GM19468 (cell line): Measurements from ENCODE around the gene CCDC68.

Experiments
- ATAC-seq: cut with Tn5 transposase; IDR thresholded peaks from one replicate; pipeline ENCODE4 v1.9.1; 2021; ENCODE audit warnings: mild to moderate bottlenecking, moderate library complexity, moderate number of reproducible peaks; ENCODE audit not compliant: unreplicated experiment; ENCODE audit errors: extremely low read depth

The CCDC68 gene

GRCh38 chr18:54961868-54962267 lies 2.6 kb upstream of the CCDC68 start:
- no peak for ATAC-seq

- no peak for ATAC-seq
These were observed 1.8 kb upstream of the CCDC68 start for GRCh38 chr18:54961016-54961423.

GRCh38 chr18:54960197-54960596 lies 936 bp upstream of the CCDC68 start:
- no peak for ATAC-seq

GRCh38 chr18:54957996-54958395 lies 1.3 kb downstream of the CCDC68 start:
- ATAC-seq = no peak

- ATAC-seq = no peak
These were observed 1.9 kb downstream of the CCDC68 start for GRCh38 chr18:54957296-54957832.

GRCh38 chr18:54956506-54956905 lies 2.8 kb downstream of the CCDC68 start:
- no peak for ATAC-seq

- no peak for ATAC-seq
These were observed 7.2 kb downstream of the CCDC68 start for GRCh38 chr18:54952026-54952425.

- no peak for ATAC-seq
These were observed 9.0 kb downstream of the CCDC68 start for GRCh38 chr18:54950221-54950620.

- ATAC-seq = no peak
These were observed 9.7 kb downstream of the CCDC68 start for GRCh38 chr18:54949588-54949987.

GRCh38 chr18:54948350-54948837 lies 10.9 kb downstream of the CCDC68 start:
- no peak for ATAC-seq

- ATAC-seq = no peak
These were observed 12.2 kb downstream of the CCDC68 start for GRCh38 chr18:54947091-54947490.

- ATAC-seq = peak; percentile 24
These were observed 13.1 kb downstream of the CCDC68 start for GRCh38 chr18:54946149-54946581.

- no peak for ATAC-seq
These were observed 13.6 kb downstream of the CCDC68 start for GRCh38 chr18:54945576-54946125.

- ATAC-seq = no peak
These were observed 16.7 kb downstream of the CCDC68 start for GRCh38 chr18:54942569-54942968.

- ATAC-seq = no peak
These were observed 17.1 kb downstream of the CCDC68 start for GRCh38 chr18:54942144-54942543.

GRCh38 chr18:54939361-54939917 lies 19.8 kb downstream of the CCDC68 start:
- no peak for ATAC-seq

- no peak for ATAC-seq
These were observed 20.8 kb downstream of the CCDC68 start for GRCh38 chr18:54938506-54938905.

GRCh38 chr18:54932472-54932871 lies 26.8 kb downstream of the CCDC68 start:
- no peak for ATAC-seq

GRCh38 chr18:54931152-54931551 lies 28.1 kb downstream of the CCDC68 start:
- ATAC-seq = no peak

- ATAC-seq = no peak
These were observed 31.0 kb downstream of the CCDC68 start for GRCh38 chr18:54928236-54928635.

GRCh38 chr18:54926593-54927325 lies 32.5 kb downstream of the CCDC68 start:
- ATAC-seq = no peak
